Measurements from ENCODE around the gene SLAMF9.
"Not testable (repeated sequence)": the region's sequence is repeated elsewhere in the genome, so short reads cannot be mapped to it uniquely, and the experiment has no call there.

The SLAMF9 gene

GRCh38 chr1:159913451-159914192 lies 40.4 kb downstream of the SLAMF9 start:
- no peak for TF ChIP-seq CTCF (IDR thresholded peaks at IDR 0.05; ENCODE audit: low read depth, low read length, missing control alignments)
- H3K4me3 ChIP-seq (ENCODE audit: low read depth, low read length): no peak overlapping the region
- DNase-seq (ENCODE audit: low read depth): no peak

- no peak overlapping the region for H3K4me3 ChIP-seq (ENCODE audit: low read depth, low read length)
- no peak for DNase-seq (ENCODE audit: low read depth)
- TF ChIP-seq CTCF (IDR thresholded peaks at IDR 0.05; ENCODE audit: low read depth, low read length, missing control alignments): no peak
Measured at GRCh38 chr1:159911326-159912070, 42.5 kb downstream of the SLAMF9 start.

GRCh38 chr1:159908031-159908940 lies 45.8 kb downstream of the SLAMF9 start:
- TF ChIP-seq CTCF (IDR thresholded peaks at IDR 0.05; ENCODE audit: low read depth, low read length, missing control alignments): no peak
- H3K4me3 ChIP-seq (ENCODE audit: low read depth, low read length): no peak overlapping the region
- no peak for DNase-seq (ENCODE audit: low read depth)

- no peak overlapping the region for H3K4me3 ChIP-seq (ENCODE audit: low read depth, low read length)
- DNase-seq (ENCODE audit: low read depth): no peak
- TF ChIP-seq CTCF (IDR thresholded peaks at IDR 0.05; ENCODE audit: low read depth, low read length, missing control alignments): no peak
Measured at GRCh38 chr1:159906960-159907359, 47.1 kb downstream of the SLAMF9 start.

- not testable (repeated sequence) for H3K4me3 ChIP-seq (ENCODE audit: low read depth, low read length)
Measured at GRCh38 chr1:159904036-159904435, 50.0 kb downstream of the SLAMF9 start.

GRCh38 chr1:159902541-159902940 lies 51.5 kb downstream of the SLAMF9 start:
- no peak for TF ChIP-seq CTCF (IDR thresholded peaks at IDR 0.05; ENCODE audit: low read depth, low read length, missing control alignments)
- H3K4me3 ChIP-seq (ENCODE audit: low read depth, low read length): no peak overlapping the region
- no peak for DNase-seq (ENCODE audit: low read depth)

More at GRCh38 chr1:159904036-159904435, 50.0 kb downstream of the SLAMF9 start:
- DNase-seq (ENCODE audit: low read depth): not testable (repeated sequence)

All from GM12864 (cell line).